ENCODE data around the gene SDK2.

The SDK2 gene

GRCh38 chr17:73586275-73586832 is 57.9 kb downstream of the SDK2 start:
- no peak for DNase-seq (ENCODE audit: low read depth in 2 of 2)

- no peak for DNase-seq (ENCODE audit: low read depth in 2 of 2)
These were observed 58.7 kb downstream of the SDK2 start for GRCh38 chr17:73585583-73585982.

GRCh38 chr17:73584987-73585386 is 59.3 kb downstream of the SDK2 start:
- no peak for DNase-seq (ENCODE audit: low read depth in 2 of 2)

GRCh38 chr17:73584049-73584448 is 60.2 kb downstream of the SDK2 start:
- no peak for DNase-seq (ENCODE audit: low read depth in 2 of 2)

- DNase-seq (ENCODE audit: low read depth in 2 of 2): no peak
These were observed 61.4 kb downstream of the SDK2 start for GRCh38 chr17:73582821-73583220.

- DNase-seq (ENCODE audit: low read depth in 2 of 2): no peak
These were observed 61.9 kb downstream of the SDK2 start for GRCh38 chr17:73582359-73582758.

- DNase-seq (ENCODE audit: low read depth in 2 of 2): no peak
These were observed 62.9 kb downstream of the SDK2 start for GRCh38 chr17:73581379-73581778.

- DNase-seq (ENCODE audit: low read depth in 2 of 2): no peak
These were observed 64.1 kb downstream of the SDK2 start for GRCh38 chr17:73580073-73580710.

- DNase-seq (ENCODE audit: low read depth in 2 of 2): no peak
These were observed 67.6 kb downstream of the SDK2 start for GRCh38 chr17:73576556-73577098.

- no peak for DNase-seq (ENCODE audit: low read depth in 2 of 2)
These were observed 68.6 kb downstream of the SDK2 start for GRCh38 chr17:73575470-73576221.

- no peak for DNase-seq (ENCODE audit: low read depth in 2 of 2)
These were observed 72.6 kb downstream of the SDK2 start for GRCh38 chr17:73571511-73572130.

- DNase-seq (ENCODE audit: low read depth in 2 of 2): no peak
These were observed 74.4 kb downstream of the SDK2 start for GRCh38 chr17:73569762-73570319.

- DNase-seq (ENCODE audit: low read depth in 2 of 2): no peak
These were observed 75.3 kb downstream of the SDK2 start for GRCh38 chr17:73568934-73569333.

- DNase-seq (ENCODE audit: low read depth in 2 of 2): no peak
These were observed 77.1 kb downstream of the SDK2 start for GRCh38 chr17:73566905-73567782.

GRCh38 chr17:73564843-73565242 is 79.4 kb downstream of the SDK2 start:
- no peak for DNase-seq (ENCODE audit: low read depth in 2 of 2)

- no peak for DNase-seq (ENCODE audit: low read depth in 2 of 2)
These were observed 81.3 kb downstream of the SDK2 start for GRCh38 chr17:73562896-73563295.

GRCh38 chr17:73561111-73561510 is 83.1 kb downstream of the SDK2 start:
- no peak for DNase-seq (ENCODE audit: low read depth in 2 of 2)

GRCh38 chr17:73560661-73561060 is 83.6 kb downstream of the SDK2 start:
- no peak for DNase-seq (ENCODE audit: low read depth in 2 of 2)

GRCh38 chr17:73559532-73559931 is 84.7 kb downstream of the SDK2 start:
- no peak for DNase-seq (ENCODE audit: low read depth in 2 of 2)

- no peak for DNase-seq (ENCODE audit: low read depth in 2 of 2)
These were observed 88.9 kb downstream of the SDK2 start for GRCh38 chr17:73555199-73555960.

All from stimulated activated CD4-positive, alpha-beta T cell treated with anti-CD3 and anti-CD28 coated beads, Interleukin-1b, Interleukin-23, amount 100 ng/mL, for 4 hours (primary cell).